GM23338 (cell line): Measurements from ENCODE around the gene USH2A. TPM values are rescaled to one million over a fixed set of nuclear protein-coding genes. Genes with fewer than 3 reads are reported as not detected.

Experiments used
- ATAC-seq: fragments of 200-7000 bp; cut with Tn5 transposase; 3 replicates; pipeline ENCODE4 v1.9.1; 2020
- DNase-seq: peaks from one replicate; pipeline ENCODE4 v3.0.0-alpha.2; 2015; ENCODE audit warnings: low spot score
- H2AFZ ChIP-seq: fragments of 200-600 bp; sonication (generic); 2 replicates; pipeline ENCODE4 v1.8.0; 2016; ENCODE audit warnings: antibody characterized with exemption, mild to moderate bottlenecking, moderate library complexity
- H3F3A ChIP-seq: fragments of 200-600 bp; sonication (generic); replicated peaks from 2 replicates; pipeline ENCODE4 v1.8.0; 2017; ENCODE audit warnings: antibody characterized with exemption, mixed run types, low read depth
- H3K27ac ChIP-seq: fragments of 200-600 bp; sonication (generic); 2 replicates; pipeline ENCODE4 v1.6.1; 2016; ENCODE audit warnings: low read depth
- H3K27me3 ChIP-seq: fragments of 200-600 bp; sonication (generic); 2 replicates; pipeline ENCODE4 v1.8.0; 2016; ENCODE audit warnings: mild to moderate bottlenecking, mixed run types, moderate library complexity; ENCODE audit not compliant: insufficient read depth
- H3K36me3 ChIP-seq: fragments of 200-600 bp; sonication (generic); 2 replicates; pipeline ENCODE4 v1.8.0; 2016; ENCODE audit warnings: mild to moderate bottlenecking; ENCODE audit not compliant: insufficient read depth
- H3K4me1 ChIP-seq: fragments of 200-600 bp; sonication (generic); 2 replicates; pipeline ENCODE4 v1.8.0; 2016; ENCODE audit warnings: mild to moderate bottlenecking, moderate library complexity; ENCODE audit not compliant: insufficient read depth
- H3K4me2 ChIP-seq: fragments of 200-600 bp; sonication (generic); 2 replicates; pipeline ENCODE4 v1.7.1; 2017; ENCODE audit warnings: mixed run types
- H3K4me3 ChIP-seq: fragments of 200-600 bp; sonication (generic); 2 replicates; pipeline ENCODE4 v1.6.1; 2016; ENCODE audit warnings: mixed run types
- H3K79me2 ChIP-seq: fragments of 200-600 bp; sonication (generic); replicated peaks from 2 replicates; pipeline ENCODE4 v1.8.0; 2017; ENCODE audit warnings: mild to moderate bottlenecking; ENCODE audit not compliant: insufficient read depth
- H3K9me2 ChIP-seq: fragments of 200-600 bp; sonication (generic); 2 replicates; pipeline ENCODE4 v1.8.0; 2017; ENCODE audit not compliant: insufficient read depth
- H4K20me1 ChIP-seq: fragments of 200-600 bp; sonication (generic); replicated peaks from 2 replicates; pipeline ENCODE4 v1.8.0; 2017; ENCODE audit warnings: mild to moderate bottlenecking; ENCODE audit not compliant: insufficient read depth
- H3K27ac Mint-ChIP-seq: 2 replicates; pipeline ENCODE4 v1.8.0; 2020; ENCODE audit warnings: inconsistent platforms, mild to moderate bottlenecking, moderate library complexity, mixed read lengths
- H3K27me3 Mint-ChIP-seq: 3 replicates; pipeline ENCODE4 v1.8.0; 2022; ENCODE audit warnings: low read depth, mild to moderate bottlenecking, moderate library complexity, mixed read lengths, inconsistent platforms; ENCODE audit not compliant: insufficient read depth, poor library complexity
- H3K36me3 Mint-ChIP-seq: 3 replicates; pipeline ENCODE4 v1.8.0; 2021; ENCODE audit warnings: low read depth, mild to moderate bottlenecking, inconsistent platforms, moderate library complexity, mixed read lengths
- H3K4me1 Mint-ChIP-seq: 3 replicates; pipeline ENCODE4 v1.8.0; 2020; ENCODE audit warnings: mild to moderate bottlenecking, inconsistent platforms, mixed read lengths
- H3K4me3 Mint-ChIP-seq: 3 replicates; pipeline ENCODE4 v1.8.0; 2021; ENCODE audit warnings: moderate library complexity, mild to moderate bottlenecking, inconsistent platforms, mixed read lengths
- H3K9me3 Mint-ChIP-seq: 3 replicates; pipeline ENCODE4 v1.8.0; 2020; ENCODE audit warnings: moderate library complexity, mild to moderate bottlenecking, inconsistent platforms, mixed read lengths
- CREB1 ChIP-seq: fragments of 250-450 bp; sonication (Bioruptor Pico); IDR thresholded peaks from 2 replicates; pipeline ENCODE4 v1.5.0; 2020; ENCODE audit warnings: low read depth, mild to moderate bottlenecking, moderate library complexity
- EZH2 ChIP-seq: fragments of 200-600 bp; sonication (generic); IDR thresholded peaks from one replicate; pipeline ENCODE4 v1.8.0; 2017; ENCODE audit warnings: antibody characterized with exemption, mild to moderate bottlenecking, low read depth; ENCODE audit not compliant: unreplicated experiment
- EZH2phosphoT487 ChIP-seq: fragments of 200-600 bp; sonication (generic); IDR thresholded peaks from one replicate; pipeline ENCODE4 v1.8.1; 2018; ENCODE audit warnings: antibody characterized with exemption; ENCODE audit not compliant: unreplicated experiment
- JUNB ChIP-seq: IDR thresholded peaks from one replicate; pipeline ENCODE4 v1.6.1; 2016; ENCODE audit warnings: antibody characterized with exemption; ENCODE audit not compliant: unreplicated experiment
- NANOG ChIP-seq: IDR thresholded peaks from 2 replicates; pipeline ENCODE4 v1.6.1; 2016; ENCODE audit warnings: antibody characterized with exemption, borderline replicate concordance
- POLR2AphosphoS5 ChIP-seq: IDR thresholded peaks from 2 replicates; pipeline ENCODE4 v1.6.1; 2016; ENCODE audit warnings: antibody characterized with exemption, low read depth
- REST ChIP-seq: IDR thresholded peaks from one replicate; pipeline ENCODE4 v1.6.1; 2018; ENCODE audit warnings: antibody characterized with exemption; ENCODE audit not compliant: unreplicated experiment
- STAT1 ChIP-seq: IDR thresholded peaks from one replicate; pipeline ENCODE4 v1.6.1; 2016; ENCODE audit warnings: antibody characterized with exemption; ENCODE audit not compliant: unreplicated experiment
- ZNF114 ChIP-seq: fragments of 250-450 bp; sonication (Bioruptor Pico); IDR thresholded peaks from 2 replicates; pipeline ENCODE4 v1.5.0; 2020; ENCODE audit warnings: mild to moderate bottlenecking, moderate library complexity
- ZNF331 ChIP-seq: fragments of 250-450 bp; sonication (Bioruptor Pico); IDR thresholded peaks from 2 replicates; pipeline ENCODE4 v1.5.0; 2020; ENCODE audit warnings: low read depth, mild to moderate bottlenecking, moderate library complexity
- ZNF462 ChIP-seq: fragments of 250-450 bp; sonication (Bioruptor Pico); IDR thresholded peaks from 2 replicates; pipeline ENCODE4 v1.5.0; 2020; ENCODE audit warnings: mild to moderate bottlenecking, moderate library complexity
- polyA plus RNA-seq: library from polyadenylated mRNA; unstranded; fragments of >200 nt; fragmentation: Nextera tagmentation; extraction: Ambion mirVana; gene quantifications from 2 replicates; pipeline ENCODE4 v1.2.1, GENCODE V29; 2016
- total RNA-seq: library from RNA; depleted of rRNA; stranded (reverse); fragments of >200 nt; shearing (Covaris generic); gene quantifications from 2 replicates; pipeline ENCODE4 v1.2.3, GENCODE V29; 2014
- TF ChIP-seq, protein P1 (sequence below), 2 experiments: fragments of 200-600 bp in 1 of 2; sonication (generic) in 1 of 2; conservative IDR thresholded peaks; 2 replicates each; pipeline versions ENCODE4 v1.5.1 to v1.6.1; 2016 to 2017; ENCODE audit warnings: antibody characterized with exemption in 2 of 2, low read depth in 2 of 2, mild to moderate bottlenecking in 2 of 2, moderate library complexity in 1 of 2
- TF ChIP-seq, protein P2 (sequence below): IDR thresholded peaks from 2 replicates; pipeline ENCODE4 v1.6.1; 2016; ENCODE audit warnings: antibody characterized with exemption

Gene USH2A
- total and polyA plus RNA-seq, 2 experiments from 2014 or later, result 0.03 TPM

DNA sequence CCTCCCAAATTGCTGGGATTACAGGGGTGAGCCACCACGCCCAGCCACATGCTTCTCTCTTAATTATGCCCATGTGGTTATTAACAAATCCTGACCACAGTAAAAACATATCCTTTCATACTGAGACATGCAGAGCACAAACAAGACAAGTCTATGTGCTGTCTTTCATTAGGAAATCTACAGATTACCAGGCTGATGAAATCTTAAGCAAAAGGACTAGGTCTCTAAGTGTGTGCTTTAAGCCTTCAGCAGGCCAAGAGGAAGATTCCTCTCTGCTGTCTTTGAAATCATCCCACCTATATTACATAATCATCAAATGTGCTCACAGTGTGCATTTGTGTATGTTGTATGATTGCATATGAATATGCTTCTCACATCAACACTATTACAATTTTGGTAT lies 436.8 kb downstream of the USH2A start:
- Histone ChIP-seq H3K4me3 (no peak overlapping the region), H3K36me3 (no peaks in the 10 kb centered on the region), H3K27ac (no peak overlapping the region), H3F3A (no peaks in the 10 kb centered on the region), H3K4me1 (peaks cover 6% of the 10 kb centered on the region), H3K79me2 (no peaks in the 10 kb centered on the region), H3K4me2 (no peak overlapping the region), H3K27me3 (no peaks in the 10 kb centered on the region), H3K9me2 (no peaks in the 10 kb centered on the region), H4K20me1 (no peaks in the 10 kb centered on the region), H2AFZ (no peak overlapping the region)
- no peaks in the 10 kb centered on the region for H3K36me3 Mint-ChIP-seq
- DNase-seq (no peak), ATAC-seq (no peak)
- no peak overlapping the region for H3K27ac Mint-ChIP-seq
- TF ChIP-seq JUNB (no peak), STAT1 (no peak), ZNF462 (no peak), REST (no peak), CREB1 (CRISPR knock-in tag) (no peak), EZH2 (no peak), ZNF331 (CRISPR knock-in tag) (no peak), NANOG (no peak), EZH2phosphoT487 (no peak), POLR2AphosphoS5 (no peak), ZNF114 (CRISPR knock-in tag) (no peak)
- TF ChIP-seq, protein P1, sequence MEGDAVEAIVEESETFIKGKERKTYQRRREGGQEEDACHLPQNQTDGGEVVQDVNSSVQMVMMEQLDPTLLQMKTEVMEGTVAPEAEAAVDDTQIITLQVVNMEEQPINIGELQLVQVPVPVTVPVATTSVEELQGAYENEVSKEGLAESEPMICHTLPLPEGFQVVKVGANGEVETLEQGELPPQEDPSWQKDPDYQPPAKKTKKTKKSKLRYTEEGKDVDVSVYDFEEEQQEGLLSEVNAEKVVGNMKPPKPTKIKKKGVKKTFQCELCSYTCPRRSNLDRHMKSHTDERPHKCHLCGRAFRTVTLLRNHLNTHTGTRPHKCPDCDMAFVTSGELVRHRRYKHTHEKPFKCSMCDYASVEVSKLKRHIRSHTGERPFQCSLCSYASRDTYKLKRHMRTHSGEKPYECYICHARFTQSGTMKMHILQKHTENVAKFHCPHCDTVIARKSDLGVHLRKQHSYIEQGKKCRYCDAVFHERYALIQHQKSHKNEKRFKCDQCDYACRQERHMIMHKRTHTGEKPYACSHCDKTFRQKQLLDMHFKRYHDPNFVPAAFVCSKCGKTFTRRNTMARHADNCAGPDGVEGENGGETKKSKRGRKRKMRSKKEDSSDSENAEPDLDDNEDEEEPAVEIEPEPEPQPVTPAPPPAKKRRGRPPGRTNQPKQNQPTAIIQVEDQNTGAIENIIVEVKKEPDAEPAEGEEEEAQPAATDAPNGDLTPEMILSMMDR (conservative IDR thresholded peaks at IDR 0.05; ENCODE audit: low read depth in 2 of 2), result no peak
- TF ChIP-seq, protein P2, sequence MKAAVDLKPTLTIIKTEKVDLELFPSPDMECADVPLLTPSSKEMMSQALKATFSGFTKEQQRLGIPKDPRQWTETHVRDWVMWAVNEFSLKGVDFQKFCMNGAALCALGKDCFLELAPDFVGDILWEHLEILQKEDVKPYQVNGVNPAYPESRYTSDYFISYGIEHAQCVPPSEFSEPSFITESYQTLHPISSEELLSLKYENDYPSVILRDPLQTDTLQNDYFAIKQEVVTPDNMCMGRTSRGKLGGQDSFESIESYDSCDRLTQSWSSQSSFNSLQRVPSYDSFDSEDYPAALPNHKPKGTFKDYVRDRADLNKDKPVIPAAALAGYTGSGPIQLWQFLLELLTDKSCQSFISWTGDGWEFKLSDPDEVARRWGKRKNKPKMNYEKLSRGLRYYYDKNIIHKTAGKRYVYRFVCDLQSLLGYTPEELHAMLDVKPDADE, result no peak
- no peak overlapping the region for H3K4me3 Mint-ChIP-seq
- peaks cover 4% of the 10 kb centered on the region; the same call in 2 of the 3 replicates for H3K4me1 Mint-ChIP-seq
- H3K9me3 Mint-ChIP-seq, result no peaks in the 10 kb centered on the region
- H3K27me3 Mint-ChIP-seq, result peaks cover 2% of the 10 kb centered on the region
